ENCODE measurements around the gene GMCL1. TPM values are rescaled to one million over a fixed set of nuclear protein-coding genes. Genes with fewer than 3 reads are reported as not detected.
A peak's percentile ranks its signal among the peaks of the same experiment; 100 is the strongest.

The GMCL1 gene
- total RNA-seq, 1 donor from 2014 or later = 13.0 TPM

GRCh38 chr2:69785358-69785757 is 44.1 kb upstream of the GMCL1 start:
- intact Hi-C loops (cut with micrococcal nuclease) = no loop called here
- no peak overlapping the region for H3K4me3 Mint-ChIP-seq
- no peak for TF ChIP-seq CTCF (IDR thresholded peaks at IDR 0.05)
- POLR2A ChIA-PET = interaction anchor here (0.8 kb wide), 1 partner anchor 9 kb away, joined by 3 read pairs; no protein-coding TSS in a partner anchor
- no peaks in the 10 kb centered on the region for H3K9me3 Mint-ChIP-seq
- H3K4me1 Mint-ChIP-seq = peaks cover 50% of the 10 kb centered on the region
- DNase-seq (no peak), ATAC-seq (ENCODE audit: low read depth) (no peak)
- H3K36me3 Mint-ChIP-seq (ENCODE audit: low read depth) = peaks cover 3% of the 10 kb centered on the region
- CTCF ChIA-PET = interaction anchor here (0.9 to 2.1 kb wide), 2 partner anchors 31 to 60 kb away, joined by 4 read pairs; no protein-coding TSS in a partner anchor
- H3K27me3 Mint-ChIP-seq = no peaks in the 10 kb centered on the region
- no peak overlapping the region for H3K27ac Mint-ChIP-seq

- no peak for DNase-seq
These were observed 43.4 kb upstream of the GMCL1 start for GRCh38 chr2:69786052-69786560.

GRCh38 chr2:69789175-69789721 is 40.2 kb upstream of the GMCL1 start:
- Mint-ChIP-seq H3K36me3 (ENCODE audit: low read depth) (peaks cover 6% of the 10 kb centered on the region), H3K27ac (peak overlapping the region; percentile 37), H3K4me3 (peak overlapping the region; percentile 21), H3K4me1 (peaks cover 41% of the 10 kb centered on the region), H3K9me3 (no peaks in the 10 kb centered on the region), H3K27me3 (no peaks in the 10 kb centered on the region)
- CTCF ChIA-PET = interaction anchor here (1.7 to 2.7 kb wide), 3 partner anchors 27 to 64 kb away, joined by 4 to 17 read pairs (median 13); no protein-coding TSS in a partner anchor
- ATAC-seq (ENCODE audit: low read depth) (peak; percentile 26), DNase-seq (no peak)
- TF ChIP-seq CTCF (IDR thresholded peaks at IDR 0.05) = no peak
- intact Hi-C loops (cut with micrococcal nuclease) = loop anchor here (1.0 kb wide), 1 partner anchor 14 kb away; no protein-coding TSS in a partner anchor
- POLR2A ChIA-PET = interaction anchor here (0.6 to 2.1 kb wide), 4 partner anchors 10 to 104 kb away, joined by 4 to 12 read pairs (median 6); partner anchors contain the start of gene SNRNP27

More at GRCh38 chr2:69786052-69786560, 43.4 kb upstream of the GMCL1 start:
- peaks cover 51% of the 10 kb centered on the region for H3K4me1 Mint-ChIP-seq
- intact Hi-C loops (cut with micrococcal nuclease) = no loop called here
- ChIA-PET POLR2A (interaction anchor here (0.8 to 1.2 kb wide), 2 partner anchors 8 to 11 kb away, joined by 3 read pairs; no protein-coding TSS in a partner anchor), CTCF (interaction anchor here (2.1 kb wide), 1 partner anchor 61 kb away, joined by 4 read pairs; no protein-coding TSS in a partner anchor)
- H3K36me3 Mint-ChIP-seq (ENCODE audit: low read depth) = peaks cover 3% of the 10 kb centered on the region
- no peaks in the 10 kb centered on the region for H3K9me3 Mint-ChIP-seq
- ATAC-seq (ENCODE audit: low read depth) = no peak
- no peak overlapping the region for H3K27ac Mint-ChIP-seq
- no peaks in the 10 kb centered on the region for H3K27me3 Mint-ChIP-seq
- TF ChIP-seq CTCF (IDR thresholded peaks at IDR 0.05) = no peak
- H3K4me3 Mint-ChIP-seq = no peak overlapping the region

- Mint-ChIP-seq H3K4me1 (peaks cover 41% of the 10 kb centered on the region), H3K36me3 (ENCODE audit: low read depth) (peaks cover 6% of the 10 kb centered on the region), H3K27ac (peak overlapping the region; percentile 88), H3K27me3 (no peaks in the 10 kb centered on the region), H3K4me3 (peak overlapping the region; percentile 81), H3K9me3 (no peaks in the 10 kb centered on the region)
- ATAC-seq (ENCODE audit: low read depth) = peak; percentile 63
- no peak for DNase-seq
- CTCF ChIA-PET = interaction anchor here (1.7 to 2.7 kb wide), 3 partner anchors 26 to 65 kb away, joined by 4 to 17 read pairs (median 13); no protein-coding TSS in a partner anchor
- POLR2A ChIA-PET = interaction anchor here (0.6 to 2.1 kb wide), 6 partner anchors 9 to 399 kb away, joined by 4 to 12 read pairs (median 8); partner anchors contain the start of genes ANXA4 and SNRNP27
- no peak for TF ChIP-seq CTCF (IDR thresholded peaks at IDR 0.05)
- intact Hi-C loops (cut with micrococcal nuclease) = loop anchor here (1.0 kb wide), 1 partner anchor 13 kb away; no protein-coding TSS in a partner anchor
These were observed 39.5 kb upstream of the GMCL1 start for GRCh38 chr2:69789772-69790600.

All from activated B cell treated with CpG ODN at 0.5 μM for 24 hours (primary cell).